Skin of body (tissue), 2 donors: ENCODE measurements around the gene LUC7L. TPM values are rescaled to one million over a fixed set of nuclear protein-coding genes. Genes with fewer than 3 reads are reported as not detected.
"Not testable (repeated sequence)": the region's sequence is repeated elsewhere in the genome, so short reads cannot be mapped to it uniquely, and the experiment has no call there.

Experiments used
- DNase-seq: peaks from one replicate; lab custom pipeline; 2025; lab: John Stamatoyannopoulos, UW
- total RNA-seq: library from RNA; depleted of rRNA; stranded (reverse); fragments of >200 nt; gene quantifications from one replicate; pipeline ENCODE4 v1.2.3, GENCODE V29; 2014

Gene LUC7L, protein sequence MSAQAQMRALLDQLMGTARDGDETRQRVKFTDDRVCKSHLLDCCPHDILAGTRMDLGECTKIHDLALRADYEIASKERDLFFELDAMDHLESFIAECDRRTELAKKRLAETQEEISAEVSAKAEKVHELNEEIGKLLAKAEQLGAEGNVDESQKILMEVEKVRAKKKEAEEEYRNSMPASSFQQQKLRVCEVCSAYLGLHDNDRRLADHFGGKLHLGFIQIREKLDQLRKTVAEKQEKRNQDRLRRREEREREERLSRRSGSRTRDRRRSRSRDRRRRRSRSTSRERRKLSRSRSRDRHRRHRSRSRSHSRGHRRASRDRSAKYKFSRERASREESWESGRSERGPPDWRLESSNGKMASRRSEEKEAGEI
- total RNA-seq = 71.7 TPM

DNA sequence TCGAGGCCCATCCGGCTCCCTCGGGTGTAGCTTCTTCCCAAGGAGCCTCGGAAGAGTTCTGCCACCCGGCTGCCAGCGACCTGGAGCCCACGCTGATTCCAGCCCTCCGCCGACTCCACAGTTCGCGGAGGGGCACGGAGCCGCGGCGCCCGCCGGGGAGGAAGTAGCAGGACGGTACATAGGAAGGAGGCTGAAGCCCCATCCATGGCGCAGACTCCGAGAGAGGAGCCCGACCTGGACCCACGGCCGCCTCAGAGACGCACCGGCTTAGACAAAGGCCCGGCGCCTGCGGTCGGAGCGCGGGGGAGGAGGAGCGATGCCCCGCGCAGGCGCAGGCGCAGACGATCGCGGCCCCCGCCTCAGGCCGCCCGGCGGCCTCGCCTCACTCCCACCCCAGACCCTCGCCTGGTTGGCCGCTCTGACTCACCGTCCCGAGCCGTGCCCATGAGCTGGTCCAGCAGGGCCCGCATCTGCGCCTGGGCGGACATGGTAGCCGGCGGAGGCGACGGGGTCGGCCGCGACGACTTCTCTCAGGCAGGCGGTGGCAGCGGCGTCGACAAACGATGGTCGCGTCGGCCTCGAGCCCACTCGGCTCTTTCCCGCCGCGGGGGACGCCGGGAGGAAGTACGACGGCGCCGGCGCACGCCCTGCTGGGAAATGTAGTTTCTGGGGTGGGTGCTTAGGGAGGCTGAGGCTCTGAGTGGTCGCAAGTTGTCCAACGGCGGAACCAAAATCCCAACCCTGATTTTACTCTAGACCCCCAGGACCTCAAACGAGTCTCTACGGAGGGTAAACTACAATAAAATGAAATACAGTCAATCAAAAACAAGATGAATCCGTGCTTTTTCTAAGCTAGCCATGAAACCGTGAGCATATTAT lies at the start of gene LUC7L:
TSS of gene LUC7L (minus strand) at position 598 of the 879 bp plus-strand sequence. CDS start at position 488, 110 bp downstream.
- DNase-seq = peak; percentile 86

DNA sequence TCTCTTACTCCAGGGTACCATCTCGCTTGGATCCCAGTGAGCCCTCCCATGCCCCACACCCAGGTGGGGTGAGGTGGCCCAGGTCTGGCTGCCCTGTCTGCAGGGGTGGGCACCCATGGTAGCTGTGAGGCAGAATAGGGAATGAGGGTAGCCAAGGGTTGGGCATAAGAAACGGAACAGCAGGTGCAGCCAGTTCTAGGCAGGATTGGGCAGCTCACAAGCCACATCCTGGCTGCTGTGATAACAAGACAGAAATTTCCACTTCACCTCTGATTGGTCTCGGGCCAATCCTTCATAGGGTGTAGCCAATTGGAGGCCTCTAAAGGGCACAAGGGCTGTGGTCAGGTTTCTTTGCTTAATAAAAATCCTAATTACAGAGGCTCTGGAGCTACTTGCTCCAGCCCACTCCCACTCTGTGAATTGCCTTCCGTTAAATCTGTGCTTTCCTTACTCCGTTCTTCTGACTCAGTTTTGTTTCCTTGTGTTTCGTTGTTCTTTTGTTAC lies 49.7 kb upstream of the LUC7L start:
- no peak for DNase-seq

DNA sequence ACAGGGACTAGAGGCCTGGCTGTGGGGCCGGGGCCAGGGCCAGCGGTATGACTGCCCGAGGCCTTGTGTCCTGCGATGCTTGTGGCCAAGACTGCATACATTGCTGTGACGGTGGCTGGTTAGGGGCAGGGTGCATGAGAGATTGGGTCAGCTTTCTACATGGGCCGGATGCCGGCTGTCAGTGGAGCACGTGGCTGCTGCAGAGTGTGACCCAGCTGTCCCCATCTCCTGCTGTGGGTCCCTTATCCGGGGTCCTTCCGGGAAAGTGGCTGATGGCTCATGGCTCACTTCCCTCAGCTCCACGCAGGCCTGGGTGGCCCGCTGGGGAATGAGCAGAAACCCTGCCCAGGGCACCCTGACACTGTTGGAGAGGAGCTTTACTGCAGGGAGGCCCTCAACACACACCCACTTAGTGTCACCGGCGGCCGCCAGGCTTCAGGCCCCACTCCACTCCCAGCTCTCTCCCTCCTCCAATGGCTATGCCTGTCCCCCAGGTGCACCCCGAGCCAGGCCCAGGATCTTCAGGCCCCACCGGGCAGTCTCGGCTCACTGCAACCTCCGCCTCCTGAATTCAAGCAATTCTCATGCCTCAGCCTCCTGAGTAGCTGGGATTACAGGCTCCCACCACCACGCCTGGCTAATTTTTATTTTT lies 47.3 kb upstream of the LUC7L start:
- DNase-seq = no peak

DNA sequence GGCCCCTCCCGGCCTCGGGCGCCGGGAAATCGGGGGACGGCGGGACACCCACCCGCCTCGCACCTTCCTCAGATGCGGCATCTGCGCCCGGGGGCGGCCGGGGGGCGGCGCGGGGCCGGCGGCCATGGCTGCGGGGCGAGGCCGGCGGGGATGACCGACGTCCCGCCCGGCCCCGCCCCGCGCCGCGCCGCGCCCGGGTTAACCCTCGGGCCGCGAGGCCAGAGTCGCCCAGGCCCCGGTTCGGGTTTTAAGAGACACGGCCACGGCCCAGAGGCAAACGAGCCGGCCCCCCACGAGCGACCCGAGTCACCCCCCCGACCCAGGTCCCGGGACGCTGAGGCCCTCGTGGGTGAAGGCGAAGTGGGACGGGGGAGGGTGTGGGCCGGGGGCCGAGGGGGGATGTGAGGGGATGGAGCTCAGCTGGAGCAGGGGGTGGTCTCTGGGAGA lies 46.6 kb upstream of the LUC7L start, which contains the start of gene RGS11:
TSS of gene RGS11 (minus strand) at position 159 of the 447 bp plus-strand sequence. CDS start at position 126, 33 bp downstream.
- no peak for DNase-seq

DNA sequence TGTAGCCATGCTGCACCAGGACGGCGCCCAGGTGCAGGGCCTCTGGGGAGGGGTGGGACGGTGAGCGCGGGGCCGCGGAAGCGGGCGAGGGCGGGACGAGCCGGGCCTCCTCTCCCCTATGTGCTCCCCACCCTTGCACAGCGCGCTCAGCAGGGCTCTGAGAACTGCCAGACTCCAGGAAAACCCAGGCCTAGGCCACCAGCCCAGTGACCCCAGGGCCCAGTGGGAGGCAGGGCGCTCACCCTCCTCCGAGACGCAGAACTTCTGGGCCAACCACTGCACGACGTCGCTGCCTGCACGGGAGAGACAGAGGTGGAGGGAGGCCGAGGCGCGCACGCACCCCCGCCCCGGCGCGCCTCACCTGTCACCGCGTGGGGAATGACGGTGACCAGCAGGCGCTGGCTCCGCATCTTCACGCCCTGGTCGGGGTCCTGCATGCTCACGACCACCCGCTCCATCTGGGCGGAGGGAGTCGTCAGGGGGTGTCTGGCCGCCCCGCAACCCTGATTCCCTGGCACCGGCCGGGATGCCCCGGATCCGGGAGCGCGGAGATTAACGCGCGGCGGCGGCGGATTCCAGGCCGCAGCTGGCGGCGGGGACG lies 45.9 kb upstream of the LUC7L start:
- no peak for DNase-seq

DNA sequence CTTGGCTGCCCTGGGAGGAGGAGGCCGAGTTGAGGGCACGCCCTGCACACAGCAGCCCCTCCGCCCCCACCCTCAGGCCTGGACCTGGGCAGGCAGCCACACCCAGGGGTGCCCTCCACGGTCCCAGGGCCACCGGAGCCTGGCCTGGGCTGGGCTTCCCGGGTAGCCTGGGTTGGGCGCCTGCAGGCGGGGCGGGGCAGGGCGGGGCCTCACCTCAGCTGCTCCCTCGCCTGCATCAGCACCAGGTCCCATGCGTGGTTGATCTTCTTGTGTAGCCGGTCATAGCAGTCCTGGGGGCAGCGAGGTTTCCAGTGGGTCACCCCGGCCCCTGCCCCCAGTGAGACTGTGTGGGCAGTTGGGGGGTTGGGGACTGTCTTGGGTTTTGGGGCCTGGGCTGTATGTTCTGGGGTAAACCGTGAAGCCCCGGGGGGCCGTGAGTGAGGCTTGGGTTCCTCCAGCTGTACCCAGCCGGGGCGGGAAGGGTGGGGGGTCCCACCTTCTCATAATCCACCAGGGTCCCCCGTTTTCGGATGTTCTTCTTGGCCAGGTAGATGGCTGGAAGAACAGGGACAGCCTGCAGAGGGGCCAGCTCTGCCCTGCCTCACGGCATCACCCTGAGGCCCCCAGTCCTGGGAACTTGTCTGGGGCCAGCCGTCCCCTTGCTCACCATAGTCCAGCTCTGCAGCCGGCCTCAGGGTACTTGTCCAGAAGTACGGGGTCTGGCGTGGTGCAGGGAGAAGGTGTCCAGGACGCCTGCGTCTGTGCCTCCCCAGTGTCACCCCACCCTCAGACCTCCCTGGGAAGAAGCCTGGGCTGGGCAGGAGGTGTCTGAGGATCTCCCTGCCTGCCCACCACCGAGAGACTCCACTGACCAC lies 44.5 kb upstream of the LUC7L start:
- DNase-seq = no peak

DNA sequence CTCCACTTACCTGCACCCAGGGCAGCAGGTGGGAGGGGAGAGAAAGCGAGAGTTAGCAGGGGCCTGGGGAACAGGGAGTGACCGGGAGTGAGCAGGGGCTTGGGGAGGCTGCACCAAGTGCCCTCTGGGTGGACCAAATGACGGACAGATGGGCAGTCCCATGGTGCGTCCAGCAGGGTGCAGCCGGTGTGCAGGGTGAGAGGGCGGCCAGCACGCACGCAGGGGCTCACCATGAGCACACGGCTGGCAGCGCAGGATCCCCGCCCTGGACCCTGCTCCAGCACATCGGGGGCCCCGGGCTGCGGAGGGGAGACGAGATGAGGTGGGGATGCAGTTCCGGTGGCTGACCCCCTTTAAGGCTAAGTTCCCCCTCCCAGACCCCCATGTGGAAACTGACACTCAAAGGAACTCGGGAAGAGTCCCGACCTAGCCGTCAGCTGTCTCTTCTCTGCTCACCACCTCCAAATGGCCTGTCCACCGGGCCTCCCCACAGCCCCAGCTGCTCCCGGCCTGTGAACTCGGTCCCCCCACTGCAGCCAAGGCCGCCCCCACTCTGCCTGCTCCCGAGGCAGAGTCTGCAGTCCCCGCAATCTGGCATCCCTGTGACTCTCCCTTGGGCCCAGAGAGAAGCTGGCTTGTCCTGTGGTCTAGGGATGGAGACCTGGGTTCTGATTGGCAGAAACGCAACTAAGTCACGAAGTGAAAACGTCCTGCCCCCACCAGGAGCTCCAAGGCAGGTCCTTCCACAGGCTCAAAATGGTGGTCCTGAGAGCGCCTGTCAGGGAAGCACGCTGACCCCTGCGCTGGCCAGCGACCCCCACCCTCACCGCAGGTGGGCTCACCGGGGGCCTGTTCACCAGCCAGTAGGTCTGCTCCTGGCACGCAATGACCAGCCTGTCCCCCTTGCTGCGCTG lies 43.6 kb upstream of the LUC7L start:
- DNase-seq = no peak

DNA sequence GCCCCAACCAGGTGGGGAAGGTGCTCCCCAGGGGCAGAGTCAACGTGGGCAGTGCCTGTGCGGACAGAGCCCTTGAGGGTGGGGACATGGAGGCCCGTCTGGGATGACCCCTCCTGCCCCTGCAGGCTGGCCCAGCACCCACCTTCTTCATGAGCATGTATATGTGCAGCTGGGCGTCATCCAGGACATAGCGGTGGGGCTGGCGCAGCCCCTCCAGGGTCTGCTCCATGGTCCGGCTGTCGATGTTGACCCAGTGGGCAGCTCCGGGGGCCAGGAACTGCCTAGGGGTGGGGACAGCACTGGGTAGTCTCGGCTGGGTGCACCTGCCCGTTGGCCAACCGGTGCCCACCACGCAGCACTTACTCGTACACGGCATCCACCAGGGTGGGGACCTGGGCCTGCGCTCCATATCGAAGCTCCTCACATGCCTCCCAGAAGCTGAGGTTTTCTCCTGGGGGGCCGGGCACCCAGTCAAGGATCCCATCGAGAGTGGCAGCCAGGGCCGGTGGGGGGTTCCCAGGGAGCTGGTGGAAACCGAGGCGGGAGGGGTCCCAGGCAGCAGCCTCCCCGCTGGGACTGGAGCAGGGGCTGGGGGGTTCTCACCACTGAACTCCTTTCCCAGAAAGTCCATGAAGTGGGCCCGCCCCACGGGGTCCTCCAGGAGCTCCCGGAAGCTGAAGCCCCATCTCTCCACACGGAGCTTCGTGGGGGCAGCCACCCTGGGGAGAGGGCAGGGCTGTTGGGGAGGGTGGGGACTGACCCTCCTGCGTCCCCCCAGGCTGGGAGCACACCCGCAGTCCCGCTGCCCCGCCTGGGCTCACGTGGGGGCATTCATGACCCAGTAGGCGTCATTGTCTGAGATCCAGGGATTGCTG lies 41.4 kb upstream of the LUC7L start:
- no peak for DNase-seq

DNA sequence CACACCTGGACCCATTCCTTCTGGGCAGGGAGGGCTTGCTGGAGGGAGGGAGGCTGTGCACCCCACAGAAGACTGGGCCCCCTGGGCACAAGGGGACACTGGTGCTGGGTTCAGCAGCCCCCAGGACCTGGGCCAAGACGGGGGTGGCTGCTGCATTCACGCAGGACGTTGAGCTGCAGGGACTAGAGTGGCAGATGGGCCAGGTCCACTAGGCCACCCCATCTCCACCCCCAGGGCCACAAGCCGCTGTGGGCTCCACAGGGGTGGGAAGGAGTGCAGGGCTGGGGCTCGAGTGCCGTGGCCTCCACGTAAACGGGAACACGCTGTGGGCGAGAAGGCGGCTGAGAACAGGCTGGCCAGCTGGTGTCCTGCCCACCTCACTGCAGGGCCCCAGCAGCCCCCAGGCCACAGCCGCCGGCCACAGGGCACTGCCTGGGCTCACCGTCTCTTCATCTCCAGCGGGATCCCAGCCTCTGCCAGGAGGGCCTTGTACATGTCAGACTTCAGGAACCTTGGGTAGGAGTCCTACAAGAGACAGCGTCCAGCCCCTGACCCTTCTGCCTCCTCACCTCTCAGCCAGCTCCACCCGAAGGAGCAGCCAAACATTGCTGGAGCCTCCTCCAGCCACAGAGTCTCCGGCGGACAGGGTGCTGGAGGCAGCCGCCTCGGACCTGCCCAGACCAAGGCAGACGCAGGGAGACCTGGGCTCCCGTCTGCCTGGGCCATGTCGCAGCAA lies 40.0 kb upstream of the LUC7L start:
- no peak for DNase-seq

DNA sequence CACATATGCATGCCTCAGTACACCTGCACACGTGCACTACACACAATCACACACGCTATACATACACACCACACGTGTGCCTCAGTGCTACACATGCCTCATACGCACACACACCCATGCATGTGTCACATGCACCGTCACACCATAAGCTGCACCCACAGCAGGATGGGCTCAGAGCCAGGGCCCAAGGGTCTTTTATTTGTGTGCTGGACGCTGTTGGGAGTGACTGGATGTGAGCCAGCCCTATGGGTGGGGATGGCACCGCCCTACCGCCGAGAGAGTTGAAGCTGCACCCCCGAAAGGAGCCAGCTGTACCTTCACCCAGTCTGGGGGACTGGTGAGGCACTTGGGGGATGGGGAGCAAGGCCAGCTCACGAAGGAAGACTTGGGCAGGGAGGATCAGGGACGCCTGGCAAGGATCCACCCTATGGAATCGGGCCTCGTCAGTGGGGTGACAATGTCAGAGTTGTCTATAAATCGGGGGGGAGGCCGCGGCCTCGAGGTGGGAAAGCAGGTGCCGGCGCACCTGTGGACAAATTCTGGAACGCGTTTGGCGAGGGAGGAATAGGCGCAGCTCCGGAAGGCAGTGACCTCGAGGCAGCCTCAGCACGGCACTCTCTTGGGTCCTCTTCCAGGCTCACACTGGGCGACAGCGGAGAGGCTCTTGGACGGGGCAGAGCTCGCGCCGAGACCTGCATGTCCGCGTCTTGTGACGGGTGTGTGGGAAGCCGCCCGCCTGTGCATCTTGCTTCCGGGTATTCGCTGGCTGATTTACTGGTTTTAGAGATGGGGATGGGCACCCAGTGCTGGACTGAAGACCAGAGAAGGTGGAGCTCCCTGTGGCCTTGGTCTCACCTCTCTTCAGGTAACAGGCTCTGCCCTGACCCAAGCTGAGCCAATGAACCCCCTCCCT lies 39.1 kb upstream of the LUC7L start:
- no peak for DNase-seq

DNA sequence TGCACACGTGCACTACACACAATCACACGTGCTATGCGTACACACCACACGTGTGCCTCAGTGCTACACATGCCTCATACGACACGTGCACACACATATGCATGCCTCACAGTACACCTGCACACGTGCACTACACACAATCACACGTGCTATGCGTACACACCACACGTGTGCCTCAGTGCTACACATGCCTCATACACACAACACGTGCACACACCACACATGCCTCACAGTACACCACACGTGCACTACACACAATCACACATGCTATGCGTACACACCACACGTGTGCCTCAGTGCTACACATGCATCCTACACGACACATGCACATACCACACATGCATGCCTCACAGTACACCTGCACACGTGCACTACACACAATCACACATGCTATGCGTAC lies 38.3 kb upstream of the LUC7L start:
- not testable (repeated sequence) for DNase-seq

DNA sequence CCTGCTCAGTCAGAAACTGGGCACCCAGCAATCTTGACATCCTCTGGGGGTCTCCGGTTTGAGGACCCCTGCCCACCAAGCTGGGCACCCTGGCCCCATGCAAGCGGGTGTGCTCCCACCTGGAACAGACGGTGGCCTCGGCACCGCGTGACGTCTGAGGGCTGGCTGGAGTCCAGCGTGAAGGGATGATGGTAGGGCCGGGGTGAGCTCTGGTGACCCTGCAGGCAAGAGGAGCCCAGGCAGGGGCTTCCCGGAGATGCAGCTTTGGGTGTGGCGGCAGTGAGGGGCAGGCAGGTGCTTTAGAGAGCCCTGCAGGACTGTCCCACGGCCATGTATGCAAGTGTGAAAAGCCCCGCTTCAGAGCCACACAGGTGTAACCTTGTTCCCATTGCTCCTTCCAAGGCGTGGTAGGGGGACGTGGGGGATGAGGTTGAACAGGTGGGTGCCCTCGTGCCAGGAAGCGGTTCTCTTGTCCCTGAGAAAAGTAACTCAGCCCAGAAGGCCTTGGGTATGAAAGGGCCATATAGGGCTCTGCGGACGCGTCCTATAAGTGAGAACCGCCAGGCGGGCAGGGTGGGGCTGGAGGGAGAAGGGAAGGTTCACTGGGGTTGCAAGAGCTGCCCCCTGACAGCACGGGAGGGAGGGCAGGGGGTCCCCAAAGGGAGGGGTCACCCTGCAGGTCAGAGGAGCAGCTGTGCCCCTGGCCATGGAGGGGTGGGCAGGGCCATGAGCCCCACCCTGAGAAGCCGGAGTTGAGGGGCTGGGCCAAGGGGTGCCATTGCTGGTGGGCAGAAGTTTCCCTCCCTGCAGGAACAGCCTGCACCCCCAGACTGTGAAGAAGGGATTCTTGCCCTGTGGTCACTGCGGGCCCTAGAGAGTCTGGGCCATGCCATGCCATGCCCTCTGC lies 37.3 kb upstream of the LUC7L start:
- no peak for DNase-seq

DNA sequence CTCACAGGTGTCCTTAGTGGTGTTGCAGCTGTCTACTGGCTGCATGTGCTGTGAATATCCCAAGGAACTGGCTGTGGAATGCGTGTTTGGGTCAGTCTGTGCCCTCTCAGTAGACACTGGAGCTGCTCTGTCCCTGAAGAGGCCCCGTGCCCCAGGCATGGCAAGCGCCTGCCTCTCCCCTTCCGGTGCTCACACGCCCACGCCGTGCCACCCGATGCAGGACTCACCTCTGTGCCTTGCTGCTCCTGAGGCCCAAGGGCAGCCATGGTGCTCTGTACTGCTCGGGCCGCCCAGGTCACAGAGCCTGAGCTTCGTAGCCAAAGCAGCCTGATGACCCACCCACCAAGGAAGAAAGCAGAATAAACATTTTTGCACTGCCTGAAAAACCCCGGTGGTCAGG lies 36.5 kb upstream of the LUC7L start:
- no peak for DNase-seq

DNA sequence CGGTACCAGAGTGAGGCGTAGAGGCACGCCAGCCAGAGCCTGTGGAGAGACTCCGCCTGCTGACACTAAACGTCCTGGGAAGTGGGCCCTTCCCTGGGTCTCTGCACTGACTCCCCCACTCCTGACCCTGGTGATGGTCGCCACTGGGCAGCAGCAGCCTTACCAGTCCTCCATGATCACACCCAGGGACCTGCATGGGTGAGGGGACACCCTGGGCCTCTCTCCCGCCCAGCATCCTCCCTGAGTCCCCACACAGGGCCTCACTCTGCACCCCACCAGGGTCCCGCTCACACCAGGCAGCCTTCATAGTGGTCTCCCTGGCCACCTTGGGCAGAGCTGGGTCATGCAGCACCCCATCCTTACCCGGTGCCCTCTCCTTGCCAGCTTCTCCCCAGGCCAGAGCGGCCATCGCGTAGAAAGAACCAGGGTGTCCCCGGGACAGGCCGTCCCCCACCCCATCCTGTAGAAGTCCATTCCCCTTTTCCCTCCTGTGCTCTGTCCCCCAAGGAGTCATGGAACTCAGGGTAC lies 35.8 kb upstream of the LUC7L start:
- no peak for DNase-seq

DNA sequence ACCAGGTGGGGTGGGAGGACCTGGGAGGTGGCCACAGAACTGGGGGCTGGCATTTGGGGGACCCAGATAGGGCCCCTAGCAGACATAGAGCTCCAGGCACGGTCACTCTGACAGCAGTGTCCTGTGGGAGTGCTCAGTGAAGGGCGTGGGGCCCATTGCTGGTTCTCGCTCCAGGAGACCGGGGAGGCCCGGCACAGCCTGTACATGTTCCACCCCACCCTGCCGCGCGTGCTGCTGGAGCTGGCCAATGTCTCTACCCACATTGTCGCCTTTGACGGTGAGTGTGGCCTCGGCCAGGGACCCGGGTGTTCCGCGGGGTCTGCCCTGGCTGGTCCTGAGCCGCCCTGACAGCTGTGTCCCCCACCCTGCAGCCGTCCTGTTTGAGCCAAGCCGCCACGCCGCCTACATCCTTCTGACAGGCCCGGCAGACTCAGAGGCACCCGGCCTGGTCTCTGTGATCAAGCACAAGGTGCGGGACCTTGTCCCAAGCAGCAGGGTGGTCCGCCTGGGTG lies 35.2 kb upstream of the LUC7L start:
- DNase-seq = no peak
